ENCODE results near the gene CIAO1. TPM values are rescaled to one million over a fixed set of nuclear protein-coding genes. Genes with fewer than 3 reads are reported as not detected.

Gene CIAO1
- total and polyA plus RNA-seq, 2 of the 13 experiments (the other 11 are each of a cell fraction or from before 2014, with no cell fraction given), result 99.3 to 120 TPM

DNA sequence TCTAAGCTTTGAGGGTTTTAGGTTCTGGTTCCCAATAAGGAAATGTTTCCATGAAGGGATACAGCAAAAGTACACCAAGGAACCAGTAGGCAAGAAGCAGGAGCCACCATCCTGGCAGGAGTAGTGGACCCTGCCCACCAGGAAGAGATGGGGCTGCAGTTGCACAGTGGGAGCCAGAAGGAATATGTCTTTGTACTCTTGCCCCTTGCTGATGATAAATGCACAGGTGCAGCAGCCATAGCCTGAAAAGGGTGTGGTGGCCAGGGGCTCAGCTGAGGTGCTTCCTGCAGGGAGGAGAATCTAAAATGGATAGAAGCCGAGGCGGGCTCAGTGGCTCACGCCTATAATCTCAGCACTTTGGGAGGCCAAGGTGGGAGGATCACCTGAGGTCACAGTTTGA is 27.8 kb upstream of the CIAO1 start:
- ChIA-PET CTCF (ENCODE audit: low intra/inter-chr PET ratio, low total read pairs) (no interaction called here), POLR2A (interaction anchor here (0.9 to 1.8 kb wide), 2 partner anchors 22 to 30 kb away, joined by 3 to 8 read pairs; partner anchors contain the start of gene STARD7)
- 100% methylated on average over 3 of the region's 3 CpGs for WGBS (ENCODE audit: low lambda C conversion rate)
- TF ChIP-seq ADNP (CRISPR knock-in tag; IDR thresholded peaks at IDR 0.05), result no peak
- TF ChIP-seq DMTF1 (CRISPR knock-in tag; IDR thresholded peaks at IDR 0.05), result no peak
- TF ChIP-seq CREM (IDR thresholded peaks at IDR 0.05), result no peak
- no peak for TF ChIP-seq CREM (CRISPR knock-in tag; IDR thresholded peaks at IDR 0.05)
- no peak for TF ChIP-seq ZNF761 (CRISPR knock-in tag; conservative IDR thresholded peaks at IDR 0.05)
- Histone ChIP-seq H3K36me3 (replicated peaks in 1 of 2; ENCODE audit: control insufficient read depth in 1 of 2, insufficient read depth in 2 of 2, low read length in 2 of 2) (peaks cover 2 to 17% of the 10 kb centered on the region in 2 experiments; a peak in 3 of 5 replicates), H3K9ac (ENCODE audit: insufficient read depth, low read depth, low read length) (no peak overlapping the region), H3K27ac (ENCODE audit: extremely low read length, insufficient read depth, low read length) (no peak overlapping the region), H3K4me1 (ENCODE audit: insufficient read depth, low read length) (peaks cover 16% of the 10 kb centered on the region; the same call in 1 of the 2 replicates), H3K79me2 (ENCODE audit: insufficient read depth, low read length) (no peaks in the 10 kb centered on the region), H4K20me1 (ENCODE audit: insufficient read depth, low read length) (no peaks in the 10 kb centered on the region), H2AFZ (ENCODE audit: low read length) (no peak overlapping the region), H3K9me3 (ENCODE audit: low read length) (no peaks in the 10 kb centered on the region), H3K27me3 (ENCODE audit: control insufficient read depth in 1 of 2, insufficient read depth in 2 of 2, low read length in 2 of 2) (no peaks in the 10 kb centered on the region), H3K4me2 (ENCODE audit: low read depth, low read length) (no peak overlapping the region), H3K4me3 (replicated peaks in 1 of 3; ENCODE audit: insufficient read depth in 1 of 3, low read depth in 2 of 3, low read length in 3 of 3) (no peak overlapping the region)
- ATAC-seq (no peak), FAIRE-seq (no peak), DNase-seq (ENCODE audit: low spot score) (no peak)
- BruUV-seq (replicated peaks), result no TSS peak
- in situ Hi-C loops (cut with HindIII; ENCODE audit: extremely low pct_ligation_motif_present, low pct_unique_long_range_greater_than_20kb) (no loop called here), intact Hi-C loops (cut with micrococcal nuclease; ENCODE audit: unreplicated experiment) (no loop called here)

GRCh38 chr2:96239091-96239490 is 26.9 kb upstream of the CIAO1 start:
- BruUV-seq (replicated peaks), result no TSS peak
- 95% methylated on average over 3 of the region's 3 CpGs for WGBS (ENCODE audit: low lambda C conversion rate)

More at GRCh38 chr2:96239091-96239490, 26.9 kb upstream of the CIAO1 start:
- H3K4me2 ChIP-seq (ENCODE audit: low read depth, low read length), result no peak overlapping the region
- no peaks in the 10 kb centered on the region for H4K20me1 ChIP-seq (ENCODE audit: insufficient read depth, low read length)
- no peaks in the 10 kb centered on the region for H3K9me3 ChIP-seq (ENCODE audit: low read length)
- H3K27ac ChIP-seq (ENCODE audit: extremely low read length, insufficient read depth, low read length), result no peak overlapping the region
- H3K36me3 ChIP-seq (replicated peaks in 1 of 2; ENCODE audit: control insufficient read depth in 1 of 2, insufficient read depth in 2 of 2, low read length in 2 of 2), result peaks cover 2 to 17% of the 10 kb centered on the region in 2 experiments; a peak in 3 of 5 replicates
- no peak overlapping the region for H2AFZ ChIP-seq (ENCODE audit: low read length)
- no peak overlapping the region for H3K4me3 ChIP-seq (replicated peaks in 1 of 3; ENCODE audit: insufficient read depth in 1 of 3, low read depth in 2 of 3, low read length in 3 of 3)
- no peak overlapping the region for H3K9ac ChIP-seq (ENCODE audit: insufficient read depth, low read depth, low read length)
- no peaks in the 10 kb centered on the region for H3K27me3 ChIP-seq (ENCODE audit: control insufficient read depth in 1 of 2, insufficient read depth in 2 of 2, low read length in 2 of 2)
- POLR2A ChIA-PET, result interaction anchor here (0.9 to 1.8 kb wide), 3 partner anchors 21 to 30 kb away, joined by 3 to 8 read pairs (median 3); partner anchors contain the start of gene STARD7
- ATAC-seq (no peak), DNase-seq (ENCODE audit: low spot score) (no peak), FAIRE-seq (no peak)
- intact Hi-C loops (cut with micrococcal nuclease; ENCODE audit: unreplicated experiment) (no loop called here), in situ Hi-C loops (cut with HindIII; ENCODE audit: extremely low pct_ligation_motif_present, low pct_unique_long_range_greater_than_20kb) (no loop called here)
- no peaks in the 10 kb centered on the region for H3K79me2 ChIP-seq (ENCODE audit: insufficient read depth, low read length)
- CTCF ChIA-PET (ENCODE audit: low intra/inter-chr PET ratio, low total read pairs), result no interaction called here
- peaks cover 16% of the 10 kb centered on the region; the same call in 1 of the 2 replicates for H3K4me1 ChIP-seq (ENCODE audit: insufficient read depth, low read length)
- TF ChIP-seq RORA (CRISPR knock-in tag; IDR thresholded peaks at IDR 0.05), result no peak
- TF ChIP-seq FLYWCH1 (CRISPR knock-in tag; IDR thresholded peaks at IDR 0.05), result no peak
- no peak for TF ChIP-seq NONO (IDR thresholded peaks at IDR 0.05)
- TF ChIP-seq NONO (CRISPR knock-in tag; conservative IDR thresholded peaks at IDR 0.05), result no peak
- no peak for TF ChIP-seq ZNF777 (CRISPR knock-in tag; IDR thresholded peaks at IDR 0.05)
- TF ChIP-seq KMT2A (CRISPR knock-in tag; IDR thresholded peaks at IDR 0.05), result no peak
- no peak for TF ChIP-seq SRSF4 (IDR thresholded peaks at IDR 0.05; ENCODE audit: low read depth, low read length, poor library complexity, severe bottlenecking)
- TF ChIP-seq ZEB1 (IDR thresholded peaks at IDR 0.05; ENCODE audit: insufficient replicate concordance, low read depth), result no peak
- no peak for TF ChIP-seq GATA4 (IDR thresholded peaks at IDR 0.05; ENCODE audit: borderline replicate concordance, low read depth)
- TF ChIP-seq JUND (CRISPR knock-in tag; IDR thresholded peaks at IDR 0.05), result no peak
- no peak for TF ChIP-seq PCBP1 (IDR thresholded peaks at IDR 0.05; ENCODE audit: borderline replicate concordance, low read depth, low read length)
- no peak for TF ChIP-seq ZFP37 (CRISPR knock-in tag; IDR thresholded peaks at IDR 0.05; ENCODE audit: borderline replicate concordance)
- TF ChIP-seq NCOA1 (CRISPR knock-in tag; IDR thresholded peaks at IDR 0.05), result no peak

Measured in HepG2 (cell line).